Pancreas (tissue), 10 donors: ENCODE results near the gene SPAG17. TPM values are rescaled to one million over a fixed set of nuclear protein-coding genes. Genes with fewer than 3 reads are reported as not detected.

Experiments used
- ATAC-seq, 4 donors: fragments of 200-7000 bp; cut with Tn5 transposase; one replicate each; pipeline versions ENCODE4 v1.8.0 to v1.9.1; 2020; ENCODE audit warnings: mild to moderate bottlenecking in 4 of 4, moderate library complexity in 4 of 4
- DNase-seq, 6 donors: peaks; one replicate each; pipeline ENCODE4 v3.0.0-alpha.2; 2020
- FAIRE-seq: peaks from 2 replicates; lab custom pipeline; 2012; peaks lifted over from hg19 to GRCh38; lab: Jason Lieb, UNC
- H3K27ac ChIP-seq, 4 donors: fragments of 200-600 bp; sonication (generic); 1 replicate in 3 of 4; 2 replicates in 1 of 4; pipeline versions ENCODE4 v1.5.0 to v1.8.0; 2020
- H3K27me3 ChIP-seq, 4 donors: fragments of 200-600 bp; one replicate each; pipeline ENCODE4 v1.8.0; 2021
- H3K36me3 ChIP-seq, 3 donors: fragments of 200-600 bp; sonication (generic) in 1 of 3; one replicate each; pipeline versions ENCODE4 v1.5.0 to v1.8.0; 2020 to 2021
- H3K4me1 ChIP-seq, 3 donors: fragments of 200-600 bp; one replicate each; pipeline ENCODE4 v1.8.0; 2021
- H3K4me3 ChIP-seq, 4 donors: fragments of 200-600 bp; sonication (generic) in 2 of 4; one replicate each; pipeline versions ENCODE4 v1.5.0 to v1.8.0; 2020 to 2021
- H3K9me3 ChIP-seq, 4 donors: fragments of 200-600 bp; one replicate each; pipeline ENCODE4 v1.8.0; 2021
- CTCF ChIP-seq, 4 donors: fragments of 200-600 bp; sonication (generic) in 3 of 4; IDR thresholded peaks; one replicate each; pipeline versions ENCODE4 v1.5.0 to v1.8.0; 2021; ENCODE audit warnings: antibody characterized with exemption in 4 of 4
- WGBS, 2 donors: extraction: QIAGEN DNeasy Blood & Tissue Kit; methylation state at CpG; one replicate each; pipeline ENCODE4 v1.1.7; 2013; 5-methylcytosine and 5-hydroxymethylcytosine counted together
- intact Hi-C, 3 donors: fragments of 100-400 bp; cut with DNase I; formaldehyde crosslinking; loops; one replicate each; pipeline versions ENCODE4 v1.11.1 to v1.14.2; 2022
- polyA plus RNA-seq, 2 donors: library from polyadenylated mRNA; stranded (reverse); fragments of 200-250 nt; gene quantifications; one replicate each; pipeline ENCODE4 v1.2.3, GENCODE V29; 2013
- total RNA-seq, 6 donors: library from RNA; stranded (reverse); fragmentation: NEBNext Ultra II Directional in 4 of 6; extraction: Animal tissue kit (Norgen Biotek cat#: 25700) in 4 of 6; gene quantifications; one replicate each; pipeline versions ENCODE4 v1.2.1 to v1.2.4, GENCODE V29; 2021 to 2023
- donor health status: healthy with polysubstance abuse.
- donor health status: DM: no; HTN: no; CAD: no; lungs with moderate emphysema.
- donor health status: DM: no; HTN: no; CAD: no.
- donor health status: control.
- donor health status: control.
- donor health status: Bipolar disorder and iron deficiency.
- donor health status: DM: yes; HTN: yes; CAD: no.
- donor health status: DM: no; HTN: no; CAD: no.
- donor health status: DM: no; HTN: no; CAD: no.
- donor health status: DM: yes; HTN: yes; CAD: no.

Gene SPAG17
- total and polyA plus RNA-seq, 8 donors, result 0.61 to 3.5 (median 1.2) TPM

GRCh38 chr1:118117521-118117920 lies 67.5 kb downstream of the SPAG17 start:
- ATAC-seq, result peak in 2 of 4 donors; percentile 13 to 19

GRCh38 chr1:118116909-118117308 lies 68.1 kb downstream of the SPAG17 start:
- ATAC-seq, result peak; percentile 60 to 80 (median 72)
- intact Hi-C loops, result no loop called here
- H3K36me3 ChIP-seq, result no peaks in the 10 kb centered on the region
- H3K27ac ChIP-seq, result peak overlapping the region in 2 of 4 donors; percentile 40 to 53
- H3K27me3 ChIP-seq, result no peaks in the 10 kb centered on the region
- H3K9me3 ChIP-seq, result no peaks in the 10 kb centered on the region
- no peak for FAIRE-seq
- peak in 1 of 6 donors; percentile 19 for DNase-seq
- peaks cover 37 to 52% (median 51%) of the 10 kb centered on the region in 3 donors for H3K4me1 ChIP-seq
- 27 to 29% methylated on average over 4 of the region's 4 CpGs for WGBS, 2 donors
- no peak overlapping the region for H3K4me3 ChIP-seq
- no peak for TF ChIP-seq CTCF (IDR thresholded peaks at IDR 0.05)

More at GRCh38 chr1:118117521-118117920, 67.5 kb downstream of the SPAG17 start:
- FAIRE-seq (no peak), DNase-seq (peak in 1 of 6 donors; percentile 38)
- peak overlapping the region in 2 of 4 donors; percentile 40 to 53 for H3K27ac ChIP-seq
- 89 to 95% methylated on average over 4 of the region's 4 CpGs for WGBS, 2 donors
- no peak for TF ChIP-seq CTCF (IDR thresholded peaks at IDR 0.05)
- H3K4me1 ChIP-seq, result peaks cover 31 to 52% (median 51%) of the 10 kb centered on the region in 3 donors
- no peaks in the 10 kb centered on the region for H3K27me3 ChIP-seq
- H3K9me3 ChIP-seq, result no peaks in the 10 kb centered on the region
- H3K36me3 ChIP-seq, result no peaks in the 10 kb centered on the region
- H3K4me3 ChIP-seq, result no peak overlapping the region
- intact Hi-C loops, result no loop called here

- Histone ChIP-seq H3K4me1 (peaks cover 38 to 55% (median 51%) of the 10 kb centered on the region in 3 donors), H3K36me3 (no peaks in the 10 kb centered on the region), H3K27ac (peak overlapping the region in 2 of 4 donors; percentile 17 to 37), H3K9me3 (no peaks in the 10 kb centered on the region), H3K4me3 (no peak overlapping the region), H3K27me3 (no peaks in the 10 kb centered on the region)
- DNase-seq (no peak), FAIRE-seq (no peak), ATAC-seq (peak in 1 of 4 donors; percentile 5)
- 56 to 62% methylated on average over 5 of the region's 5 CpGs for WGBS, 2 donors
- intact Hi-C loops, result no loop called here
- TF ChIP-seq CTCF (IDR thresholded peaks at IDR 0.05), result no peak
Measured at GRCh38 chr1:118116401-118116800, 68.6 kb downstream of the SPAG17 start.

GRCh38 chr1:118115567-118116295 lies 69.3 kb downstream of the SPAG17 start:
- H3K4me3 ChIP-seq, result no peak overlapping the region
- no peaks in the 10 kb centered on the region for H3K36me3 ChIP-seq
- H3K4me1 ChIP-seq, result peaks cover 42 to 56% (median 44%) of the 10 kb centered on the region in 3 donors
- DNase-seq (no peak), FAIRE-seq (no peak), ATAC-seq (no peak)
- TF ChIP-seq CTCF (IDR thresholded peaks at IDR 0.05), result no peak
- no peaks in the 10 kb centered on the region for H3K9me3 ChIP-seq
- WGBS, 2 donors, result 60 to 74% methylated on average over 6 of the region's 6 CpGs
- no peaks in the 10 kb centered on the region for H3K27me3 ChIP-seq
- peak overlapping the region in 1 of 4 donors; percentile 37 for H3K27ac ChIP-seq
- intact Hi-C loops, result no loop called here

GRCh38 chr1:118113261-118113660 lies 71.8 kb downstream of the SPAG17 start:
- 66 to 86% methylated on average over 1 of the region's 1 CpG for WGBS, 2 donors
- intact Hi-C loops, result no loop called here

More at GRCh38 chr1:118113261-118113660, 71.8 kb downstream of the SPAG17 start:
- Histone ChIP-seq H3K27ac (no peak overlapping the region), H3K4me1 (peaks cover 26 to 40% (median 32%) of the 10 kb centered on the region in 3 donors), H3K36me3 (no peaks in the 10 kb centered on the region), H3K27me3 (no peaks in the 10 kb centered on the region), H3K9me3 (no peaks in the 10 kb centered on the region), H3K4me3 (no peak overlapping the region)
- DNase-seq (no peak), FAIRE-seq (no peak), ATAC-seq (no peak)
- TF ChIP-seq CTCF (IDR thresholded peaks at IDR 0.05), result no peak
